ENCODE data around the gene FBN1.

FBN1 gene

DNA sequence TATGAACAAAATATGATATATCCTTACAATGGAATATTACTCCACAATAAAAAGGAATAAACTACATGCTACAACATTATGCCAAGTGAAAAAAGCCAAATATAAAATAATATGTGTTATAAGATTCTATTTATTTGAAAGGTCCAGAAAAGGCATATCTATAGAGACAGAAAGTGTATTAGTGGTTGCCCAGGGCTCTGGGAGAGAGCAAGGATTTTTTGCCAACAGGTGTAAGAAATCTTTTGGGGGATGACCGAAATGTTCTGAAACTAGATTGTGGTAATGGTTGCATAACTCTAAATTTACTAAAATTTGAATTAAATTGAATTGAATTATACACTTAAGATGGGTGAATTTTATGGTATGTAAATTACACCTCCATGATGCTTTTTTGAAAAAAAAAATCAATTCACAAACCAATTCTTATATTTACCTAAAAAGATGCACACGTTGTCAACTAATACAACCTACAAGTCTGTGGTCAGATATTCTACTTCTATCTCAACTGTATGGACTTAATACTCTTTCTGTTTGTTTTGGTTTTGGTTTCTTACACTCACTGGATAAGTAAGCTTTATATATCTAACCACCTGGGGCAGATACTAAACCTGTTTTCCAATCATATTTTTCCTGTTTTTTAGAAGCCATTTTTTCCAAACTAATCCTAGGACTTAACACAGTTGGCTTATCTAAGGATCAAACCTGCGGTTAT, 75.8 kb downstream of the FBN1 start:
- H3K36me3 ChIP-seq (ENCODE audit: control insufficient read depth in 2 of 2, insufficient read depth in 2 of 2, low read length in 2 of 2), result no peaks in the 10 kb centered on the region
- no peaks in the 10 kb centered on the region for H3K9me3 ChIP-seq (ENCODE audit: control insufficient read depth in 2 of 2, low read length in 2 of 2)
- no peak overlapping the region for H3K9ac ChIP-seq (ENCODE audit: low read length in 2 of 2)
- peaks cover 2% of the 10 kb centered on the region for H3K4me1 ChIP-seq (ENCODE audit: control insufficient read depth, insufficient read depth, low read length)
- no peak overlapping the region for H3K4me3 ChIP-seq (ENCODE audit: low read length in 2 of 2)
- H3K27me3 ChIP-seq (ENCODE audit: control insufficient read depth in 1 of 2, insufficient read depth in 2 of 2, low read length in 2 of 2), result no peaks in the 10 kb centered on the region
- no peak overlapping the region for H3K27ac ChIP-seq (ENCODE audit: low read length)

DNA sequence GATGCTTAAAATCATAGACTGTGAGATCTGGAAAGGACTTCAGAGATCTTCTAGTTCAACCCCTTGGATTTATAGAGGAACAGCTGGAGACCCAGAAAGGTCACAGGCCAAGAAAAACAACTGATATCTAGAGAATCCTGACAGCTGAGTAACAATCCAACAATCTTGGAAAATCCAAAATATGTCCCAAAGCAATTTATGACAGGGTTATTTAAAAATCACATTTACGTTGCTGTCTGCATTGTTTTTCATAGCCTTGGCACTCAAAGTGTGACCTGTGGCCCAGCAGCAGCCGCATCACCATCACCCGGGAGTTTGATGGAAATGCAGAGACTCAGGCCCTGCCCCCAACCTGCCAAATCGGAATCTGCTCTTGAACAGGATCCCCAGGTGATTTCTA, 78.8 kb downstream of the FBN1 start:
- Histone ChIP-seq H3K27me3 (ENCODE audit: control insufficient read depth in 1 of 2, insufficient read depth in 2 of 2, low read length in 2 of 2) (no peaks in the 10 kb centered on the region), H3K4me3 (ENCODE audit: low read length in 2 of 2) (no peak overlapping the region), H3K9ac (ENCODE audit: low read length in 2 of 2) (no peak overlapping the region), H3K36me3 (ENCODE audit: control insufficient read depth in 2 of 2, insufficient read depth in 2 of 2, low read length in 2 of 2) (no peaks in the 10 kb centered on the region), H3K27ac (ENCODE audit: low read length) (no peak overlapping the region), H3K4me1 (ENCODE audit: control insufficient read depth, insufficient read depth, low read length) (peaks cover 2% of the 10 kb centered on the region), H3K9me3 (ENCODE audit: control insufficient read depth in 2 of 2, low read length in 2 of 2) (no peaks in the 10 kb centered on the region)

DNA sequence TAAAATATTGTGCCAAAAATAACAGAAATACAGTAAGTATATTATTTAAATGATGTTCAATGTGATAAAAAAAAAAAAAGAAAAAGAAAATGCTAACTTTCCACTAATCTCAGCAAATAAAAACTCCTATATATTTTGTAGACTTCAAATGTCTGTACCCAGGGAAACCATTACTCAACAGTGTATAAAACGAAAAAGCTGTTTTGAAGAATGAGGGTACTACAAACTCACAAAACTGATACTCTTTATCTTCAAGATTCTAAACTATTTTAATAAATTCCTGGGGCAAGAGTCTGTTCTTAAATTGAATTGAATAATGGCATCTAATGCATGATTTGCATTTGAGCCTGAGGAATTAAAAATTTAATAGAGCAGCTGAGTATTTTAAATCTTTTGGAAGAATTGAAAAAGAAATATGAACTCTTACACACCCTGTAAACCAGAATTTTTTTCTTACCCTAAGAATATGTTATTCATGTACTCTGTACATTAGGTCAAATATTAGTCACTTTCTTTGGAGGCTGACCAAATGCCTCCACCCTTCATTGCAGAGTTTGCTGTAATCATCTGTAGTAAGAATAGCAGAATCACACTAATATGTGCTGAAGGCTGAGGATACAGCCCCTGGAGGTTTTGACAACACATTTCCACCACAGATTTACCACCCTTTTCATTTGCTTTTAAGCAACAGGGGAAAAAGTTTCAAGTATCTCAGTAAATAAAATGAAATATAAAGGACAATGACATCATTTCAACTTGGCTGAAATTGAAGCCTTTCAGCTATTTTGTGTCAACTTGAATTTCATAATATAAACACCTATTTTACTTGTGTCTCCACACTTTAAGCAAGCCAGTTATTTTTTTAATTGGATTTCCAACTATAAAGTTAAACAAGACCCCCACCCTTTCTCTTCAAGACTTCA, 79.7 kb downstream of the FBN1 start:
- peaks cover 2% of the 10 kb centered on the region for H3K4me1 ChIP-seq (ENCODE audit: control insufficient read depth, insufficient read depth, low read length)
- no peaks in the 10 kb centered on the region for H3K36me3 ChIP-seq (ENCODE audit: control insufficient read depth in 2 of 2, insufficient read depth in 2 of 2, low read length in 2 of 2)
- H3K4me3 ChIP-seq (ENCODE audit: low read length in 2 of 2), result no peak overlapping the region
- no peak overlapping the region for H3K9ac ChIP-seq (ENCODE audit: low read length in 2 of 2)
- no peak overlapping the region for H3K27ac ChIP-seq (ENCODE audit: low read length)
- no peaks in the 10 kb centered on the region for H3K27me3 ChIP-seq (ENCODE audit: control insufficient read depth in 1 of 2, insufficient read depth in 2 of 2, low read length in 2 of 2)
- no peaks in the 10 kb centered on the region for H3K9me3 ChIP-seq (ENCODE audit: control insufficient read depth in 2 of 2, low read length in 2 of 2)

DNA sequence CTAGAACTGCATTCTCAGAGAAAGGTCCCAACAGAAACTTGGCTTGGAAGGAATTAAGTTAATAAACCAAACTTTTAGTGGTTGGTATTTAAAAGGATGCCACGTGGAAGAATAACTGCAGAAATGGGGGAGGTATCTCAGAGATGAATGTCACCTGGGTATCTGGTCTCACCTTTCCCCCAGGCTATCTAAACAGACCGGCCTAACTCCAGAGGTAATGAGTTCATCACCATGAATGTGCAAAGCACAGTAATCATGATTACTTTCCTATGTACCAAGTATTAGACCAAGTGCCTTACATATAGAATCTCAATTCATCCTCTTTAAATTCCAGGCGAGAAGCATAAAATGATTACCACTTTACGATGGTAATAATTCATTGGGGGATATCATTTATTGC, 80.8 kb downstream of the FBN1 start:
- H3K4me1 ChIP-seq (ENCODE audit: control insufficient read depth, insufficient read depth, low read length), result peaks cover 5% of the 10 kb centered on the region
- no peak overlapping the region for H3K27ac ChIP-seq (ENCODE audit: low read length)

DNA sequence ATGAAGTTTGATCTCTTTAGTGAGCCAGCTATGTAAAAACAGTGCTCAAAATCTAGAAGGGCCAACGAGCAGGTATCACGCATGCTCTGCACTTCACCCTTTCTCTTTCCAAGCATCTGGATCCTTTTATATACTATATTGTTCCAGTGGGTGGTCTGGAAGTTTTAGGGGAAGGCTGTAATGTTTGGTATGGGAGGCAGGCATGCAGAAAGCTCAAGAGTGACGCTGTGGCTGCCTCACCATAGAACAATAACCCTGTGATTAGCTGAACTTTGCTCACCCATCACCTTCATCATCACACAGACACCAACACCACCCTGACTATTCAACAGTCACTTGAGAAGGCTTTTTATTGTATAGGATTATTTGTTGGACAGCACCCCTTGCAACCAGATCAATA, 81.6 kb downstream of the FBN1 start:
- no peak overlapping the region for H3K9ac ChIP-seq (ENCODE audit: low read length in 2 of 2)
- H3K4me3 ChIP-seq (ENCODE audit: low read length in 2 of 2), result no peak overlapping the region
- no peaks in the 10 kb centered on the region for H3K27me3 ChIP-seq (ENCODE audit: control insufficient read depth in 1 of 2, insufficient read depth in 2 of 2, low read length in 2 of 2)
- H3K4me1 ChIP-seq (ENCODE audit: control insufficient read depth, insufficient read depth, low read length), result peaks cover 7% of the 10 kb centered on the region
- H3K36me3 ChIP-seq (ENCODE audit: control insufficient read depth in 2 of 2, insufficient read depth in 2 of 2, low read length in 2 of 2), result no peaks in the 10 kb centered on the region
- no peaks in the 10 kb centered on the region for H3K9me3 ChIP-seq (ENCODE audit: control insufficient read depth in 2 of 2, low read length in 2 of 2)
- no peak overlapping the region for H3K27ac ChIP-seq (ENCODE audit: low read length)

More for the DNA sequence above, 80.8 kb downstream of the FBN1 start:
- Histone ChIP-seq H3K4me3 (ENCODE audit: low read length in 2 of 2) (no peak overlapping the region), H3K9me3 (ENCODE audit: control insufficient read depth in 2 of 2, low read length in 2 of 2) (no peaks in the 10 kb centered on the region), H3K36me3 (ENCODE audit: control insufficient read depth in 2 of 2, insufficient read depth in 2 of 2, low read length in 2 of 2) (no peaks in the 10 kb centered on the region), H3K27me3 (ENCODE audit: control insufficient read depth in 1 of 2, insufficient read depth in 2 of 2, low read length in 2 of 2) (no peaks in the 10 kb centered on the region), H3K9ac (ENCODE audit: low read length in 2 of 2) (no peak overlapping the region)

DNA sequence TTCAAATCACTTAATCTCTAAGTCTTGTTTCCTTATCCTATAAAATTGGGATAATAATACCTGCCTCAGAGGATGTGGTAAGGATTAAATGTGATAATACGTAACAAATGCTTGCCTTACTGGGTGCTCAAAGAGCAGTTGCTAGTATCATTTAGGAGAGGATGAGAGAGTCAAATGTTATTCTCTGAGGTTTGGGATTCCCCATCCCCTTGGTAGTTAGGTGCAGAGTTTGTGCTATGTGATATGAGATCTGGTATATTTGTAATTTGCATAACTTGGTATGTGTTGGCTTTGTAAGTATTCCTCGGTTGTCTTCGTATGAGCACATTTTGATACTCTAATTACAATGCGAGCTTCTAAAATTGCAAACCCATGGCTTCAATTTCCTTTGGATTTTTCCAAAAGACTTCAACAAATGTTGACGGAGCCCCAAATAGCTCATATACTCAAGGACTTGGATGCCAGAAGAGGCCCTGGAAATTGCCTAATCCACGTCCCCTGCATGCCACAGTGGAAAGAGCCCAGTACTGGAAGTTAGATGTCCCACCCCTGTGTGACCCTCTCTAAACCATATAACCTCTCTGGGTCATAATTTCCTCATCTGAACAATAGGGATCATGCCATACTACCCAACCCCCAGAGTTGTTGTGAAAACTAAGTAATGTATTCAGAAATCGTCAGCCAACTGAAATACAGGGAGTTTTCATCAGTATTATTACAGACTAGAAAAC, 85.0 kb downstream of the FBN1 start:
- Histone ChIP-seq H3K9me3 (ENCODE audit: control insufficient read depth in 2 of 2, low read length in 2 of 2) (no peaks in the 10 kb centered on the region), H3K36me3 (ENCODE audit: control insufficient read depth in 2 of 2, insufficient read depth in 2 of 2, low read length in 2 of 2) (no peaks in the 10 kb centered on the region), H3K4me1 (ENCODE audit: control insufficient read depth, insufficient read depth, low read length) (peaks cover 16% of the 10 kb centered on the region), H3K4me3 (ENCODE audit: low read length in 2 of 2) (no peak overlapping the region), H3K9ac (ENCODE audit: low read length in 2 of 2) (no peak overlapping the region), H3K27me3 (ENCODE audit: control insufficient read depth in 1 of 2, insufficient read depth in 2 of 2, low read length in 2 of 2) (no peaks in the 10 kb centered on the region), H3K27ac (ENCODE audit: low read length) (peak overlapping the region; percentile 73)

DNA sequence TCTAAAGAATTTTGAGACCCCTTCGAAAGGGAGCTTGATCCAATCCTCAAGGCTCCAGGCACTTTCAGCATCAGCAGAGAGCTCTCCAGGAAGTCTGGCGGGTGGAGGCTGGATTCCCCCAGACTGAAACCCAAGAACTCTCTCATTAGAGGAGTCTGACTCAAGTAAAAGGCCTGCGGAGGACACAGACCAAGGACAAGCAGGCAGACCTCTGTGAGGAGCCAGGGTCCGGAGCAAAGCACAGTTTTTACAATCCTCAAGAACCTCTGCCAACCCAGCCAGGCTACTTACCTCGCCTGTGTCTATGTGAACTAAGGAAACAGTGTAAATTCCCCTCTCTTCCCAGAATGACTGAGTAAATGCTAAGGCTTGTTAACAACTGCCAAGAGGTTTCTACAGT, 86.2 kb downstream of the FBN1 start:
- peaks cover 16% of the 10 kb centered on the region for H3K4me1 ChIP-seq (ENCODE audit: control insufficient read depth, insufficient read depth, low read length)
- no peaks in the 10 kb centered on the region for H3K36me3 ChIP-seq (ENCODE audit: control insufficient read depth in 2 of 2, insufficient read depth in 2 of 2, low read length in 2 of 2)
- peak overlapping the region; percentile 16 to 58 for H3K9ac ChIP-seq (ENCODE audit: low read length in 2 of 2)
- no peaks in the 10 kb centered on the region for H3K9me3 ChIP-seq (ENCODE audit: control insufficient read depth in 2 of 2, low read length in 2 of 2)
- peak overlapping the region in 1 of 2 donors; percentile 41 for H3K4me3 ChIP-seq (ENCODE audit: low read length in 2 of 2)
- H3K27ac ChIP-seq (ENCODE audit: low read length), result peak overlapping the region; percentile 73
- H3K27me3 ChIP-seq (ENCODE audit: control insufficient read depth in 1 of 2, insufficient read depth in 2 of 2, low read length in 2 of 2), result no peaks in the 10 kb centered on the region

DNA sequence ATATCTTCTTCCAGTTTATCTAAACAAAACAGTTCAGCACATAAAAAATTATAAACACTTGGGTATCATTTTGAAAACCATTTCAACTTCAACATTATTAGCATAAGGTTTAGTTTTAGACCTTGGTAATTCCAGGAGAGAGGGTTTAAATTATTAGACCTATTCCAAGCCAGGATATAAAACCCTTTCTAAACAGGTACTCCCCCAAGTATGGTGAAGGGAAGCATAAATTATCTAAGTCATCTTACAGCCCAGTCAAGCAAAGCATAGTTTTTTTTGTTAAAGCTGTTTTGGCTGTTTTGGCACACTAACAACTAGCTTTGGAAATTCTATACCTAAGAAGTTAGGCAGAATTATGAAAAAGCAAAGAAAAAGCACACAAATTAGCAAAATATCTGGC, 87.3 kb downstream of the FBN1 start:
- Histone ChIP-seq H3K27ac (ENCODE audit: low read length) (no peak overlapping the region), H3K4me1 (ENCODE audit: control insufficient read depth, insufficient read depth, low read length) (peaks cover 16% of the 10 kb centered on the region), H3K27me3 (ENCODE audit: control insufficient read depth in 1 of 2, insufficient read depth in 2 of 2, low read length in 2 of 2) (no peaks in the 10 kb centered on the region), H3K9me3 (ENCODE audit: control insufficient read depth in 2 of 2, low read length in 2 of 2) (no peaks in the 10 kb centered on the region), H3K9ac (ENCODE audit: low read length in 2 of 2) (no peak overlapping the region), H3K4me3 (ENCODE audit: low read length in 2 of 2) (no peak overlapping the region), H3K36me3 (ENCODE audit: control insufficient read depth in 2 of 2, insufficient read depth in 2 of 2, low read length in 2 of 2) (no peaks in the 10 kb centered on the region)

DNA sequence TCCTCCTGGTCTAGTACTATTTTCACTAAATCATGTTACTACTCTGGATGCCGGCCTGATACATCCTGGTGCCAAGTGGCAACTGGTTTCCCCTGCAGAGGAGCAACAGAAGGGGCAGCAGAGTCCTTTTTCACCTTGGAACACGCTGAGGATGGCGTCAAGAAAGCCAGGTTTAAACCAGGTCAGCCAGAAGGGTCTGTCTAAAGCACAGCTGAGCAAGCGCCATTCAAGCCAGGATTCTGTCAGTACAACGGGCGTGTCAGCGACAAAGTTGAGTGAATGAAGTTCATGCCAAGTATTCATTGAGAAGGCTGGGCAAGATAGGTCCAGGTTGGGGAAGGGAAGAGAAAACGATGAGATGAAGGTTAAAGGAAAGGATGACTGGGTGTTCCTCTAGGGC, 88.2 kb downstream of the FBN1 start:
- H3K27me3 ChIP-seq (ENCODE audit: control insufficient read depth in 1 of 2, insufficient read depth in 2 of 2, low read length in 2 of 2), result no peaks in the 10 kb centered on the region
- H3K4me1 ChIP-seq (ENCODE audit: control insufficient read depth, insufficient read depth, low read length), result peaks cover 16% of the 10 kb centered on the region
- H3K9ac ChIP-seq (ENCODE audit: low read length in 2 of 2), result no peak overlapping the region
- no peak overlapping the region for H3K27ac ChIP-seq (ENCODE audit: low read length)
- no peak overlapping the region for H3K4me3 ChIP-seq (ENCODE audit: low read length in 2 of 2)
- H3K36me3 ChIP-seq (ENCODE audit: control insufficient read depth in 2 of 2, insufficient read depth in 2 of 2, low read length in 2 of 2), result no peaks in the 10 kb centered on the region
- no peaks in the 10 kb centered on the region for H3K9me3 ChIP-seq (ENCODE audit: control insufficient read depth in 2 of 2, low read length in 2 of 2)

DNA sequence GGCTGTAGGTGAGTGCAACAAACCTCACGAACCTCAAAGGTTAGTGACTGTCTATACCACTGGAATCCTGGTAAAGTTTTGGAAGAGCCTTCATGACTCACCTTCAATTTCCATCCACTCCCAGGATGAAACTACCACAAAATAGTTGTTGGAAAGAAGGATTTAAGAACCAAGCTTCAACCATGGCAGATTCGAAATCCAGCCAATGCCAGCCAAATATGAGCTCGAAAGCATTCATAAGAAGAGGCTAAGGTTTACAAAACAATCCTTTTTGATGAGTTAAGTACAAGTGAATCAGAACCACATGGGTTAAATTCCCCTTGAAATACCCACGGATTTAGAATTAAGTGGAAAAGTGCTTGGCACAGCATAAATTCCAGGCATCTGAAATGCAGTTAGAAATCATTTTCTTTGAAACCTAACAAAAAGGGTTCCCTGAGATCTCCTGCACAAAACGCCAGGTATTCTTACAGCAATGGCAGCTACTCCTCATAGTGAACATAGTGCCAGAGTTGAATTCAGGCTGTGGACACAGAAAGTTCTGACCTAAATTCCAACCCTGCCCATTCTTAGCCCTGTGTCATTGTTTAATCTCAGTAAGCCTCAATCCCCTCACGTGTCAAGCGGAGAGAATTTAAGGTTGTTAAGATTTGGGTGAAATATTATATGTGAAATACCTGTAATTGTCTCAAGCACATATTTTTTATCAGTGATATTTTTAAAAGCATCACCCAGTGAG, 89.2 kb downstream of the FBN1 start:
- Histone ChIP-seq H3K36me3 (ENCODE audit: control insufficient read depth in 2 of 2, insufficient read depth in 2 of 2, low read length in 2 of 2) (no peaks in the 10 kb centered on the region), H3K27me3 (ENCODE audit: control insufficient read depth in 1 of 2, insufficient read depth in 2 of 2, low read length in 2 of 2) (no peaks in the 10 kb centered on the region), H3K9ac (ENCODE audit: low read length in 2 of 2) (no peak overlapping the region), H3K4me1 (ENCODE audit: control insufficient read depth, insufficient read depth, low read length) (peaks cover 16% of the 10 kb centered on the region), H3K9me3 (ENCODE audit: control insufficient read depth in 2 of 2, low read length in 2 of 2) (no peaks in the 10 kb centered on the region), H3K27ac (ENCODE audit: low read length) (no peak overlapping the region), H3K4me3 (ENCODE audit: low read length in 2 of 2) (no peak overlapping the region)

Measured in stomach smooth muscle (tissue), 2 donors.